Immature natural killer cell (primary cell): ENCODE data around the gene MS4A14. TPM values are rescaled to one million over a fixed set of nuclear protein-coding genes. Genes with fewer than 3 reads are reported as not detected.
"Not testable (repeated sequence)": the region's sequence is repeated elsewhere in the genome, so short reads cannot be mapped to it uniquely, and the experiment has no call there.

Source experiments
- DNase-seq, 3 donors: peaks; one replicate each; pipeline ENCODE4 v3.0.0; 2022; ENCODE audit warnings: mixed read lengths in 1 of 3
- H3K27ac Mint-ChIP-seq, 6 donors: one replicate each; pipeline ENCODE4 v1.8.0; 2020; ENCODE audit warnings: mixed read lengths in 6 of 6, mild to moderate bottlenecking in 5 of 6, inconsistent platforms in 4 of 6, moderate library complexity in 3 of 6
- H3K27me3 Mint-ChIP-seq, 3 donors: one replicate each; pipeline ENCODE4 v1.8.0; 2020 to 2021; ENCODE audit warnings: low read depth in 3 of 3, mild to moderate bottlenecking in 3 of 3, mixed read lengths in 3 of 3, moderate library complexity in 3 of 3, inconsistent platforms in 1 of 3
- H3K36me3 Mint-ChIP-seq, 3 donors: one replicate each; pipeline ENCODE4 v1.8.0; 2020; ENCODE audit warnings: mixed read lengths in 3 of 3, inconsistent platforms in 2 of 3, mild to moderate bottlenecking in 2 of 3
- H3K4me1 Mint-ChIP-seq, 2 donors: one replicate each; pipeline ENCODE4 v1.8.0; 2020; ENCODE audit warnings: inconsistent platforms in 2 of 2, mild to moderate bottlenecking in 2 of 2, mixed read lengths in 2 of 2, moderate library complexity in 1 of 2
- H3K4me3 Mint-ChIP-seq, 5 donors: one replicate each; pipeline ENCODE4 v1.8.0; 2020; ENCODE audit warnings: mild to moderate bottlenecking in 5 of 5, mixed read lengths in 5 of 5, inconsistent platforms in 3 of 5, moderate library complexity in 3 of 5
- H3K9me3 Mint-ChIP-seq, 6 donors: one replicate each; pipeline ENCODE4 v1.8.0; 2020; ENCODE audit warnings: mild to moderate bottlenecking in 6 of 6, mixed read lengths in 6 of 6, inconsistent platforms in 4 of 6, moderate library complexity in 3 of 6
- polyA plus RNA-seq, 3 donors: library from polyadenylated mRNA; unstranded; fragments of 300-500 nt; fragmentation: Illumina TruSeq; gene quantifications; one replicate each; pipeline ENCODE4 v1.2.3, GENCODE V29; 2021

The MS4A14 gene
- polyA plus RNA-seq, 3 donors from 2014 or later: not detected

GRCh38 chr11:60396799-60397198 is 540 bp downstream of the MS4A14 start:
- Mint-ChIP-seq H3K9me3 (no peaks in the 10 kb centered on the region), H3K4me3 (no peak overlapping the region), H3K27me3 (peaks cover 0 to 3% (median 0%) of the 10 kb centered on the region in 3 donors), H3K36me3 (no peaks in the 10 kb centered on the region), H3K4me1 (peaks cover 5 to 14% of the 10 kb centered on the region in 2 donors), H3K27ac (no peak overlapping the region)
- no peak for DNase-seq

DNA sequence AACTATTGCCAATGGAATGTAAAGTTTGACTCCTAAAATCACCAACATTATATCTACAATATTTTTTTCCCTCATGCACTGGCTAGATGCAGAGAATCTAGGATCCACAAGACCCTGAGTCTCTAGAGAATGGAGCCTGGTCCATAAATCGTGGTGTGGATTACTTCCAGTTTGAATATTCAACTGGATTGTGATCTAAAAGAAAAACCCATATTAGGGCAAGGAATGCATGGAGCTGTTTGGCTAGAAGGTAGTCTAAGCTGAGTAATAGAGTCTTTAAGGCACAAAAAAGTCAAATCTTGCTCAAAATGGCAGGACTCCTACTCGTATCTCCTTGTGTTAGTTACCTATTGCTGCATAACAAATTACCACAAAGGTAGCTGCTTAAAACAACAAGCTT is 23.8 kb downstream of the MS4A14 start:
- Mint-ChIP-seq H3K4me3 (no peak overlapping the region), H3K9me3 (peaks cover 0 to 8% (median 0%) of the 10 kb centered on the region in 6 donors), H3K4me1 (no peaks in the 10 kb centered on the region), H3K36me3 (no peaks in the 10 kb centered on the region), H3K27ac (no peak overlapping the region), H3K27me3 (peaks cover 3 to 9% (median 7%) of the 10 kb centered on the region in 3 donors)
- no peak for DNase-seq

GRCh38 chr11:60422609-60423008 is 26.4 kb downstream of the MS4A14 start:
- Mint-ChIP-seq H3K9me3 (peaks cover 0 to 4% (median 0%) of the 10 kb centered on the region in 6 donors), H3K4me3 (no peak overlapping the region), H3K27me3 (peaks cover 2 to 9% (median 8%) of the 10 kb centered on the region in 3 donors), H3K27ac (no peak overlapping the region), H3K36me3 (no peaks in the 10 kb centered on the region), H3K4me1 (no peaks in the 10 kb centered on the region)
- no peak for DNase-seq

DNA sequence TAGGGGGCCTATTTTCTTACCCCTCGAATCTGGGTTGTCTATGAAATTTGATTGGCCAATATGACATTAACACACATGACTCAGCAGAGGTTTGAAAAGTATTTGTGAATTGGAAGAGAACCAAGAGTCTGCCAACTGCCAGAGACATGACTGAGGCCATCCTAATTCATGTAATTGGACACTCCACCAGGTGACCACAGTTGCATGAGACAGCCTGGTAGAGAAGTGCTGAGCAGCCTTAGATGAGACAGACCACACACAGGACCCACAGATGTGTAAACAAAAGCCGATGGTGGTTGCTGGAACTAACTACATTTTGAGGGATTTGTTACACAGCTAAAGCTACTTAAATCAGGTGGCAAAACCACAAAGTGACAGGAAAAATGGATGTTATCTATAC is 32.3 kb downstream of the MS4A14 start:
- H3K27ac Mint-ChIP-seq: no peak overlapping the region
- H3K36me3 Mint-ChIP-seq: no peaks in the 10 kb centered on the region
- H3K27me3 Mint-ChIP-seq: peaks cover 2 to 10% (median 5%) of the 10 kb centered on the region in 3 donors
- DNase-seq: no peak
- H3K4me1 Mint-ChIP-seq: no peaks in the 10 kb centered on the region
- no peaks in the 10 kb centered on the region for H3K9me3 Mint-ChIP-seq
- H3K4me3 Mint-ChIP-seq: no peak overlapping the region

- H3K27me3 Mint-ChIP-seq: peaks cover 2 to 10% (median 5%) of the 10 kb centered on the region in 3 donors
- H3K36me3 Mint-ChIP-seq: no peaks in the 10 kb centered on the region
- no peak within 1 kb of the TSS for H3K27ac Mint-ChIP-seq
- no peak within 1 kb of the TSS for H3K4me3 Mint-ChIP-seq
- H3K4me1 Mint-ChIP-seq: no peaks in the 10 kb centered on the region
- no peaks in the 10 kb centered on the region for H3K9me3 Mint-ChIP-seq
- DNase-seq: no peak
Observed at GRCh38 chr11:60429272-60429671, 33.0 kb downstream of the MS4A14 start, which contains the start of gene MS4A5. Gene MS4A5 (plus strand): TSS chr11:60429572. CDS start chr11:60429675, 103 bp downstream.

DNA sequence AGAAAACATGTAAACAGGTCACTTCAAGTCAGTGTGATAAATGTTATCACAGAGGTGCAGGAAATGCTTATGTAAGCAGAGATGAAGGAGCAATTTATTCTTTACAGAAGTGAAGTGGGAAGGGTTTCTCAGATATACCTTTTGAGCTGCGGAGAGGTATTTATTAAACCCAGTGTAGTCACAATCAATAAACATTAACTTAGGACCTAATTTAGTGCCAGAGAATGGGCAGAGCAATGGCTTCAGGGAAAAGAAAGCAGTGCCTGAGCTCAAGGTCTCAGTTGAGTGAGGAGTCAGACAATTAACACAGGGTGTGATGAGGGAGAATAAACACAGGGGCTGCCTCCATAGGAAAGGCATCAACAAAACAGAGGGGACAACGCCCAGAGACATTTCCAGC is 35.0 kb downstream of the MS4A14 start:
- H3K9me3 Mint-ChIP-seq: no peaks in the 10 kb centered on the region
- no peaks in the 10 kb centered on the region for H3K4me1 Mint-ChIP-seq
- no peak overlapping the region for H3K27ac Mint-ChIP-seq
- no peak for DNase-seq
- H3K36me3 Mint-ChIP-seq: no peaks in the 10 kb centered on the region
- no peak overlapping the region for H3K4me3 Mint-ChIP-seq
- peaks cover 2 to 7% (median 5%) of the 10 kb centered on the region in 3 donors for H3K27me3 Mint-ChIP-seq

- no peaks in the 10 kb centered on the region for H3K9me3 Mint-ChIP-seq
- DNase-seq: no peak
- no peak overlapping the region for H3K27ac Mint-ChIP-seq
- no peaks in the 10 kb centered on the region for H3K36me3 Mint-ChIP-seq
- H3K27me3 Mint-ChIP-seq: peaks cover 2 to 5% (median 3%) of the 10 kb centered on the region in 3 donors
- no peak overlapping the region for H3K4me3 Mint-ChIP-seq
- H3K4me1 Mint-ChIP-seq: no peaks in the 10 kb centered on the region
Observed at GRCh38 chr11:60433401-60433800, 37.1 kb downstream of the MS4A14 start.

GRCh38 chr11:60447070-60447469 is 50.8 kb downstream of the MS4A14 start:
- Mint-ChIP-seq H3K9me3 (no peaks in the 10 kb centered on the region), H3K4me3 (peak overlapping the region in 3 of 5 donors; percentile 81 to 95 (median 87)), H3K27me3 (no peaks in the 10 kb centered on the region), H3K36me3 (no peaks in the 10 kb centered on the region), H3K27ac (peak overlapping the region in 3 of 6 donors; percentile 42 to 80 (median 67)), H3K4me1 (peaks cover 11 to 16% of the 10 kb centered on the region in 2 donors)
- no peak for DNase-seq

DNA sequence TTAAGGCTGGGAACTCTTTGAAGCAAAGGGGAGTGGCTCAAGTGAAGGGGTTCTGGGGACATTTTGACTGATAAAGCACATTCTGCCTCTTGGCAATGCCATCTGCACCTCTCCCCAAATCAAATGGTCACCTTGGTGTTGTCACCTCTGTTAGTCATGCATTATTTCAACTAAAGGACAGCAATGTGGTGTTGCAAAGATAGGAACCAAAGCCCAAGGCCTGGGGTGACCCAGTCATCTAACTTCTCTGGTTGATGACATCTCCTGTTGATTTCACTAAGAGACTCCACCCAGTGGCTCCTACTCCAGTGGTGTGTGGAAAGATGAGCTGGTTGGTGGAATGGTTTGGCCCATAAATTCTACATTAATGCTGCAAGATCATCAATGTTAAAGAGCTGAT is 51.6 kb downstream of the MS4A14 start:
- no peak for DNase-seq
- no peaks in the 10 kb centered on the region for H3K36me3 Mint-ChIP-seq
- H3K9me3 Mint-ChIP-seq: no peaks in the 10 kb centered on the region
- peak overlapping the region in 3 of 6 donors; percentile 9 to 67 (median 9) for H3K27ac Mint-ChIP-seq
- H3K4me3 Mint-ChIP-seq: no peak overlapping the region
- no peaks in the 10 kb centered on the region for H3K27me3 Mint-ChIP-seq
- H3K4me1 Mint-ChIP-seq: peaks cover 11 to 16% of the 10 kb centered on the region in 2 donors

GRCh38 chr11:60451185-60451584 is 54.9 kb downstream of the MS4A14 start:
- not testable (repeated sequence) for H3K27me3 Mint-ChIP-seq, DNase-seq, H3K36me3 Mint-ChIP-seq, H3K27ac Mint-ChIP-seq, H3K4me3 Mint-ChIP-seq, H3K9me3 Mint-ChIP-seq
- peaks cover 19 to 26% of the 10 kb centered on the region in 2 donors for H3K4me1 Mint-ChIP-seq

- Mint-ChIP-seq H3K36me3 (no peaks in the 10 kb centered on the region), H3K4me3 (no peak overlapping the region), H3K4me1 (peaks cover 13 to 30% of the 10 kb centered on the region in 2 donors), H3K27me3 (peaks cover 0 to 4% (median 3%) of the 10 kb centered on the region in 3 donors), H3K9me3 (peaks cover 0 to 3% (median 0%) of the 10 kb centered on the region in 6 donors), H3K27ac (no peak overlapping the region)
- DNase-seq: no peak
Observed at GRCh38 chr11:60454212-60454611, 58.0 kb downstream of the MS4A14 start.

DNA sequence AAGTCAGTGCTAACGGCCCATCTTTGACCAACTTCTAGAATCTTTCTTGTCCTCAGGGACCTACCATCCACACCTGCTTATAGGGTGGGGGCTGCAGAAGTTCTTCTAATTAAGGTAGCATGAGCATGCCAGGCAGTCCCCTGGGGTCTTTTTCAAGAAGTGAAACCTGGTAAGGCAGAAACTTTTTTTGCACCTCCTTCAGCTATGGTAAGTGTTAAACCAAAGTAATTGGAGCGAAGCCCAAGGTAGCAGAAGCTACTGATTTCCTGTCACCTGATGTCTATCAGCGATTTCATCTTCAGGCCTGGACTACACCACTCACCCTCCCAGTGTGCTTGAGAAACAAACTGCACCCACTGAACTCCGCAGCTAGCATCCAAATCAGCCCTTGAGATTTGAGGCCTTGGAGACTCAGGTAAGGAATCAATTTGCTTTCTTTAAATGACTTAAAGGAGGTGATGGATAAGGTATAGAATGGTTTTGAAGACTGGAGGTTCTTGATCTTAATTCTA is 59.3 kb downstream of the MS4A14 start, which contains the start of gene MS4A1:
TSS of gene MS4A1 (plus strand) at position 317 of the 512 bp plus-strand sequence. CDS start 6,528 bp downstream, outside the sequence.
- Mint-ChIP-seq H3K9me3 (peaks cover 0 to 3% (median 0%) of the 10 kb centered on the region in 6 donors), H3K27ac (peak within 1 kb of the TSS in 3 of 6 donors; percentile 34 to 69 (median 62)), H3K36me3 (no peaks in the 10 kb centered on the region), H3K4me1 (peaks cover 13 to 30% of the 10 kb centered on the region in 2 donors), H3K4me3 (peak within 1 kb of the TSS in 2 of 5 donors; percentile 28 to 50), H3K27me3 (peaks cover 0 to 4% (median 3%) of the 10 kb centered on the region in 3 donors)
- peak in 2 of 3 donors; percentile 2 to 10 for DNase-seq

DNA sequence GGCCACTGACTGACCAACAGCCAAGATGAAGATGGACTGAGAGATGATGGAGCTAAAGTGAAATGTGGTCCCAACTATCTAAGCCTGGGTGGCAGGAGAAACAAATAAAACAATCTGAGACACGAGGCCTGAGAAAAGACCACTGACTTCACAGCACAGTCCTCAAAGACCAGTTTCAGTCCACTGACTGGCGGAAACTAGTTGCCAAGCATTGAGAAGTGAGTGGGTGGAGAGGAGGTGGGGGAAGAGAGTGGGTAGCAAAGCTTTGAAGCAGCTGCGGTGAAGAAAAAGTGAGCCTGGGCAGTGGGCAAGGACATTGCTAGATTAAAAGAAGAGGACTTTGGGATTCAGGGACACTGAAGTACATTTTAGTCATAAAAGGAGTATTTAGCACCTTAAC is 61.3 kb downstream of the MS4A14 start:
- H3K36me3 Mint-ChIP-seq: no peaks in the 10 kb centered on the region
- H3K4me1 Mint-ChIP-seq: peaks cover 13 to 30% of the 10 kb centered on the region in 2 donors
- no peak for DNase-seq
- no peak overlapping the region for H3K27ac Mint-ChIP-seq
- H3K27me3 Mint-ChIP-seq: peaks cover 0 to 4% (median 3%) of the 10 kb centered on the region in 3 donors
- no peak overlapping the region for H3K4me3 Mint-ChIP-seq
- peaks cover 0 to 3% (median 0%) of the 10 kb centered on the region in 6 donors for H3K9me3 Mint-ChIP-seq

GRCh38 chr11:60459345-60459744 is 63.1 kb downstream of the MS4A14 start:
- no peaks in the 10 kb centered on the region for H3K9me3 Mint-ChIP-seq
- DNase-seq: no peak
- H3K27me3 Mint-ChIP-seq: peaks cover 0 to 9% (median 2%) of the 10 kb centered on the region in 3 donors
- H3K4me1 Mint-ChIP-seq: peaks cover 13 to 30% of the 10 kb centered on the region in 2 donors
- no peak overlapping the region for H3K27ac Mint-ChIP-seq
- no peak overlapping the region for H3K4me3 Mint-ChIP-seq
- no peaks in the 10 kb centered on the region for H3K36me3 Mint-ChIP-seq
